Spinal cord (tissue), 10 donors: ENCODE measurements around the gene DGKZ. TPM values are rescaled to one million over a fixed set of nuclear protein-coding genes. Genes with fewer than 3 reads are reported as not detected.
A peak's percentile ranks its signal among the peaks of the same experiment; 100 is the strongest.

Experiments
- DNase-seq, 6 donors: peaks; one replicate each; pipeline versions ENCODE4 v3.0.0 to v3.0.0-alpha.2; 2013 to 2015; ENCODE audit warnings: low spot score in 6 of 6, low read depth in 4 of 6
- H3K27ac ChIP-seq: one replicate; pipeline ENCODE4 v1.5.1; 2013; ENCODE audit warnings: low read depth, low read length, control low read depth
- H3K27me3 ChIP-seq: one replicate; pipeline ENCODE4 v1.6.1; 2013; ENCODE audit warnings: low read length; ENCODE audit not compliant: control insufficient read depth, insufficient read depth
- H3K36me3 ChIP-seq: one replicate; pipeline ENCODE4 v1.6.1; 2013; ENCODE audit warnings: low read length; ENCODE audit not compliant: control insufficient read depth, insufficient read depth
- H3K4me1 ChIP-seq: one replicate; pipeline ENCODE4 v1.6.1; 2013; ENCODE audit warnings: low read length; ENCODE audit not compliant: control insufficient read depth, insufficient read depth
- H3K4me3 ChIP-seq: one replicate; pipeline ENCODE4 v1.5.1; 2013; ENCODE audit warnings: low read depth, low read length, control low read depth
- H3K9me3 ChIP-seq: one replicate; pipeline ENCODE4 v1.6.1; 2013; ENCODE audit warnings: low read length; ENCODE audit not compliant: control insufficient read depth, insufficient read depth
- WGBS: methylation state at CpG from one replicate; pipeline ENCODE4 v1.1.5; 2013; ENCODE audit warnings: missing lambda C conversion rate; ENCODE audit not compliant: insufficient coverage; 5-methylcytosine and 5-hydroxymethylcytosine counted together
- polyA plus RNA-seq, 2 donors: library from polyadenylated mRNA; unstranded; fragments of 120-200 nt; gene quantifications; one replicate each; pipeline ENCODE4 v1.2.1, GENCODE V29; 2013; ENCODE audit not compliant: insufficient read length in 2 of 2
- total RNA-seq, 2 donors: library from RNA; depleted of rRNA in 1 of 2; stranded (reverse); fragments of 120-200 nt in 1 of 2; fragments of >200 nt in 1 of 2; gene quantifications; one replicate each; pipeline versions ENCODE4 v1.2.3 to v1.2.4, GENCODE V29; 2013 to 2014
- donor health status: healthy.

DGKZ gene
- total and polyA plus RNA-seq, 4 donors: 27.1 to 83.2 (median 53.9) TPM

DNA sequence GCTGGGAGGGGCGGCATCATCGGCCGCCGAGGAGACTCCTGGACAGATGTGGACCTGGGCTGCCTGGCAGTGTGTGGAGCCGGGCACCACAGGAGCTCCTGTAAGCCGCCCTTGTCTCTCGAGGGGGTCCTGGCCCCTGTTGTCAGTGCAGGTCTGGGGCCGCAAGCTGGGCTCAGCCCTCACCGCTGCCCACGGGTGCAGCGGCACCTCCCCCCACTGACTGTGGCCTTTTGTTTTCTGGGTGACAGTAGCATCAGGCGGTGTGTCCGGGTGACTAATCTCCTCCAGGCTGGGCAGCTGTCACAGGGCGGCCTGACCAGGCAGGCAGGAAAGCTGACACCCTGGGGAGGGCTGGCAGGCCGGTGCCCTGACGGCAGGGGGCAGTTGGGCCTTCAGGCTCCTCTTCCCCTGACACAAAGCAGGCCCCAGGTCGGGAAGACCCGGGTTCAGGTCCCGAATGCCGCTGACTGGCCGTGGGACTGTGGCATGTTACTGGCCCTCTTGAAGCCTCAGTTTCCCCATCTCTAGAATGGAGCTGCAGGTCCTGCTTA, 16.3 kb downstream of the DGKZ start:
- no peak for DNase-seq
- H3K36me3 ChIP-seq: peaks cover 63% of the 10 kb centered on the region
- no peaks in the 10 kb centered on the region for H3K9me3 ChIP-seq
- no peak overlapping the region for H3K27ac ChIP-seq
- no peak overlapping the region for H3K4me3 ChIP-seq
- H3K4me1 ChIP-seq: peaks cover 51% of the 10 kb centered on the region
- H3K27me3 ChIP-seq: no peaks in the 10 kb centered on the region
- WGBS: 60% methylated on average over 21 of the region's 21 CpGs

DNA sequence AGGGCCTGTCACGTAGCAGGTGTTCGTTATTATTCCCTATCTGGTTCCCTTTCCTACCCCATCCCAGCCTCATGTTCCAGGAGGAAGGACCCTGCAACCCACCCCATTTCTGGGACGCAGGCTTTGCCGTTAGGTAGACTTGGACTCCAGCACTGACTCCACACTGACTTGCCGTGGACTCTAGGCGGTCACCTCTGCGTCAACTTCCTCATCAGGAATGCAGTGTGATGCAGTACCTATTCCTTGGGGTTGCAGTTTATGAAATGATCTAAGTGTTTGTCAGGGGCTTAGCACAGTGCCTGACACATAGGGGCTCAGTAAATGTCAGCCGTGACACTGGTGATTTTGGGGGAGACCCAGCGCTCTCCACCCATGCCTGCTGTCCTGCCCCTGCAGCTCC, 16.8 kb downstream of the DGKZ start:
- WGBS: 94% methylated on average over 7 of the region's 9 CpGs
- Histone ChIP-seq H3K4me3 (no peak overlapping the region), H3K36me3 (peaks cover 69% of the 10 kb centered on the region), H3K9me3 (no peaks in the 10 kb centered on the region), H3K4me1 (peaks cover 51% of the 10 kb centered on the region), H3K27me3 (no peaks in the 10 kb centered on the region), H3K27ac (no peak overlapping the region)
- no peak for DNase-seq

DNA sequence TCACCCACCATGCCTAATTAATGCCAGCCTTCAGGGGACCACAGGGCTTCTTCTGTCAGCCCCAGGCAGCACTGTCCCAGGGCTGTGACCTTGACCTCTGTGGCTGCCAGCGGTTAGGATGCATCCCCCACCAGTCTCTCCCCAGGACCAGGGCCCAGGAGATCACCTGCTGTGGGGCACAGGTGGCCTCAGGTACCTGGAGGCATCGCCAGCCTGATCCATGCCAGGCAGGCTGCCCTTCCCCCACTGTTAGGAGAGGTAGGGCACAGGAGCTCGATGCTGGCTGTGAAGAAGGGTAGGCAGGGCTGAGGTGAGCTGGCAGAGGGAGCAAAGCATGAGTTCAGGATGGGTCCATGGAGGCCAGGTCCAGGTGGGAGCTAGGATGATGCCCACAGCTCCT, 17.5 kb downstream of the DGKZ start:
- Histone ChIP-seq H3K9me3 (no peaks in the 10 kb centered on the region), H3K27ac (no peak overlapping the region), H3K36me3 (peaks cover 76% of the 10 kb centered on the region), H3K4me3 (no peak overlapping the region), H3K27me3 (no peaks in the 10 kb centered on the region), H3K4me1 (peaks cover 56% of the 10 kb centered on the region)
- no peak for DNase-seq
- 93% methylated on average over 3 of the region's 3 CpGs for WGBS

DNA sequence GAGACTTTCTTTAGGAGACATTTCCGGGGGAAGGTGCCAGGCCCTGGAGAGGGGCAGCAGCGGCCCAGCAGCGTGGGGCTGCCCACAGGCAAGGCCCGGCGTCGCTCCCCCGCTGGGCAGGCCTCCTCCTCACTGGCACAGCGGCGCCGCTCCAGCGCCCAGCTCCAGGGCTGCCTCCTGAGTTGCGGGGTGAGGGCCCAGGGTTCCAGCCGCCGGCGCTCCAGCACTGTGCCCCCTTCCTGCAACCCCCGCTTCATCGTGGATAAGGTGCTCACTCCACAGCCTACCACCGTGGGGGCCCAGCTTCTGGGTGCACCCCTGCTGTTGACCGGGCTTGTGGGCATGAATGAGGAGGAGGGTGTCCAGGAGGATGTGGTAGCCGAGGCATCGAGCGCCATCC, 19.0 kb downstream of the DGKZ start:
- H3K4me1 ChIP-seq: peaks cover 60% of the 10 kb centered on the region
- no peaks in the 10 kb centered on the region for H3K9me3 ChIP-seq
- no peak overlapping the region for H3K27ac ChIP-seq
- WGBS: 87% methylated on average over 19 of the region's 22 CpGs
- no peak overlapping the region for H3K4me3 ChIP-seq
- DNase-seq: no peak
- no peaks in the 10 kb centered on the region for H3K27me3 ChIP-seq
- peaks cover 83% of the 10 kb centered on the region for H3K36me3 ChIP-seq

DNA sequence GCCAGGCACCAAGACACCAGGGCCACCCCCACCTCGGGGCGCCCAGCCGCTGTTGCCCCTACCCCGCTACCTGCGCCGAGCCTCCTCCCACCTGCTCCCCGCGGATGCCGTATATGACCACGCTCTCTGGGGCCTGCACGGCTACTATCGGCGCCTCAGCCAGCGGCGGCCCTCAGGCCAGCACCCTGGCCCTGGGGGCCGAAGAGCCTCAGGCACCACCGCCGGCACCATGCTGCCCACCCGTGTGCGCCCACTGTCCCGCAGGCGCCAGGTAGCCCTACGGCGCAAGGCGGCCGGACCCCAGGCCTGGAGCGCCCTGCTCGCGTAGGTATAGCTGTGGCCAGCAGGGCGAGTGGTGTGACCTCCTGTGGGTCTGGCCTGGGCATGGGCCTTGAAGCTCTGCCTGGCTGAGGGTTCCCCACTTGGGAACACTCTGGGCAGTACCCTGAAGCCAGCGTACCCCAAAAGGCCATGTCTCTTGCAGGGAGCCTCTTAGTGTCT, 19.4 kb downstream of the DGKZ start:
- 92% methylated on average over 30 of the region's 31 CpGs for WGBS
- H3K4me1 ChIP-seq: peaks cover 56% of the 10 kb centered on the region
- DNase-seq: no peak

DNA sequence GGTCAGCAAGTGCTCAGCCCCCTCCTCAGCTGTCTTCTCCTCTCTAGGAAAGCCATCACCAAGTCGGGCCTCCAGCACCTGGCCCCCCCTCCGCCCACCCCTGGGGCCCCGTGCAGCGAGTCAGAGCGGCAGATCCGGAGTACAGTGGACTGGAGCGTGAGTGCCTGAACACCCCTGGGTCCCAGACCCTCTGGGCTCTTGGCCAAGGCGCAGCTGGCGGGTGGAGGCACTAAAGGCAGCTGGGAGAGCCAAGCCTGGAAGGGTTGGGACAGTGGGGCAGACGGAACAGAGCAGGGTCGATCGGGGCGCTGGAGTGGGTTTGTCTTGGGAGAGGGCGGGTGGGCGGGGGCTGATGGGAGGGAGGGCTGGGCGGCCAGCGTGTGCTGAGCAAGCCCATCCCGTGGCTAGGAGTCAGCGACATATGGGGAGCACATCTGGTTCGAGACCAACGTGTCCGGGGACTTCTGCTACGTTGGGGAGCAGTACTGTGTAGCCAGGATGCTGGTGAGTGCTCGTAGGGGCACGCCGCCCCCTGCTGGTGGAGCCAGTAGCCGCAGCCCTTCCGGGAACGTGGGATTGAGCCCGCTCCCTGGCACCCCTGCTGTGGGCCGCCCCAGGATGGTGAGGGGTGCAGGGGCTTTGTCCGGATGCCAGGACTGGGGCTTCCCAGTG, 20.1 kb downstream of the DGKZ start:
- DNase-seq: peak in 2 of 6 donors; percentile 63 to 66
- WGBS: 22% methylated on average over 23 of the region's 32 CpGs

More for the DNA sequence above, 19.4 kb downstream of the DGKZ start:
- Histone ChIP-seq H3K27me3 (no peaks in the 10 kb centered on the region), H3K27ac (no peak overlapping the region), H3K4me3 (no peak overlapping the region), H3K9me3 (no peaks in the 10 kb centered on the region), H3K36me3 (peaks cover 84% of the 10 kb centered on the region)

DNA sequence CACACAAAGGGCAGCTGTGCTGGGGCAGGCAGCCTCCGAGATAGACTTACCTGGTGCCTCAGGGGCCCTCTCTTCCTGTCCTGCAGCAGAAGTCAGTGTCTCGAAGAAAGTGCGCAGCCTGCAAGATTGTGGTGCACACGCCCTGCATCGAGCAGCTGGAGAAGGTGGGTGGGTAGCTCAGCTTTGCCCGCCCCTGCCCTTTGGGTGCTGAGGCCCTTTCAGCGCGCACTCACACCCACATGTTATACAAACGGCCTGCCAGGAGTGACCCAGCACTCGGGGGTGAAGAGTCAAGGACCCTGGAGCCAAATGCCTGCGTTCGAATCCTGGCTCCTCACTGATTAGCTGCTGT, 20.6 kb downstream of the DGKZ start:
- 83% methylated on average over 9 of the region's 12 CpGs for WGBS
- DNase-seq: no peak
- H3K36me3 ChIP-seq: peaks cover 85% of the 10 kb centered on the region
- H3K4me1 ChIP-seq: peaks cover 44% of the 10 kb centered on the region
- no peak overlapping the region for H3K4me3 ChIP-seq
- H3K27me3 ChIP-seq: no peaks in the 10 kb centered on the region
- H3K9me3 ChIP-seq: no peaks in the 10 kb centered on the region
- no peak overlapping the region for H3K27ac ChIP-seq

More for the DNA sequence above, 20.1 kb downstream of the DGKZ start:
- no peaks in the 10 kb centered on the region for H3K9me3 ChIP-seq
- H3K36me3 ChIP-seq: peaks cover 85% of the 10 kb centered on the region
- H3K4me1 ChIP-seq: peaks cover 49% of the 10 kb centered on the region
- no peak overlapping the region for H3K27ac ChIP-seq
- H3K4me3 ChIP-seq: no peak overlapping the region
- no peaks in the 10 kb centered on the region for H3K27me3 ChIP-seq

DNA sequence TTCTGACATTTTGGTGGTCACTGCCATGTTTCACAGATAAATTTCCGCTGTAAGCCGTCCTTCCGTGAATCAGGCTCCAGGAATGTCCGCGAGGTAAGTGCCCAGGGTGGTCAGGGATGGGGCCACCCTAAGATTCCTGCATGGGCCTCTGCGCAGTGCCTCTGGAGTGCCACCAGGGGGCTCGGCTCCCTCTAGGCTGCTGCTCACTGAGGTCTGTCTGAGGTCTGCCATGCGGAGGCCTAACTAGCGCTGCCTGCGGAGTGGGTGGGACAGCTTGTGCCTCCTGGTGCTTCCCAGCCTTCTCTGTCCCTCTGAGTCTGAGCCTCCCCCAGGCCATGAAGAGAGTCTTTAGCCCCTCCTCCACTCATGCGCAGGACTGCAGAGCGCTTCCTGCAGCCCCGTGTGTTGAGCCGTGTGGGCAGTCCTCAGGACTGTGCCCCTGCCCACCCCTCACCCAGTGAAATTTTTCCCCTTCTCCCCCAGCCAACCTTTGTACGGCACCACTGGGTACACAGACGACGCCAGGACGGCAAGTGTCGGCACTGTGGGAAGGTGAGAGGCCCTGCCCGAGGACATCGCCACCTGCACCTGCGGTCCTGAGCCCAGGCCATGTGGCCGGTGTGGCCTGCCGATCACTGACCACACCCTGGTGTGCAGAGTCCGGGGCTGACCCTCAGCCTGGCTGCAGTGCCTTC, 22.3 kb downstream of the DGKZ start:
- no peaks in the 10 kb centered on the region for H3K9me3 ChIP-seq
- no peak overlapping the region for H3K27ac ChIP-seq
- H3K27me3 ChIP-seq: no peaks in the 10 kb centered on the region
- peak in 2 of 6 donors; percentile 64 to 73 for DNase-seq
- H3K4me1 ChIP-seq: peaks cover 31% of the 10 kb centered on the region
- peaks cover 86% of the 10 kb centered on the region for H3K36me3 ChIP-seq
- WGBS: 58% methylated on average over 20 of the region's 25 CpGs
- no peak overlapping the region for H3K4me3 ChIP-seq

DNA sequence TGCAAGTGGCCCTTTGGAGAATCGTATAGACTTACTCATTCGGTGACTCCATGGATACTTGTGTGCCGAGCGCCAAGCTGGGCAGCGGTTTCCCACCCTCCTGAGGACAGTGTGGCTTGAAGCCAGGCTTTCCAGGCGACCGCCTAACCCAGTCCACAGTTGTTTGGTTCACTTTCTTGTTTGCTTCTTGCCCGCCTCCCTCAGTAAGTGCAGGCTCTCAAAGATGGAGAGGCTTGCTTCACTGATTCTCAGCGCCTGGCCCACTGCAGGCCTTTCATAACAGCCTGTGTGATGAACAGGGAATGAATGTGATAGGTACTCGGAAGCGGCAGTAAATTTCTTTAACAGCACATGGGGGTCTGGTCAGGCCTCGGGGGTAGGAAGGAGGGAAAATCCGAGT, 23.0 kb downstream of the DGKZ start:
- 42% methylated on average over 12 of the region's 13 CpGs for WGBS
- Histone ChIP-seq H3K36me3 (peaks cover 87% of the 10 kb centered on the region), H3K4me1 (peaks cover 29% of the 10 kb centered on the region), H3K9me3 (no peaks in the 10 kb centered on the region), H3K27me3 (no peaks in the 10 kb centered on the region), H3K4me3 (no peak overlapping the region), H3K27ac (no peak overlapping the region)
- no peak for DNase-seq
